Testis (tissue), 2 donors: ENCODE results near the gene SMURF1.

Experiments
- CTCF ChIP-seq, 3 experiments: fragments of 450-650 bp in 2 of 3; fragments of 200-600 bp in 1 of 3; sonication (generic) in 1 of 3; IDR thresholded peaks; one replicate each; pipeline ENCODE4 v1.5.1; 2016 to 2019; ENCODE audit warnings: antibody characterized with exemption in 3 of 3, mild to moderate bottlenecking in 2 of 3, moderate library complexity in 1 of 3
- POLR2A ChIP-seq: fragments of 450-650 bp; IDR thresholded peaks from one replicate; pipeline ENCODE4 v1.6.1; 2017; ENCODE audit warnings: antibody characterized with exemption, mild to moderate bottlenecking, moderate library complexity

- TF ChIP-seq POLR2A = no peak
- TF ChIP-seq CTCF (IDR thresholded peaks at IDR 0.05) = no peak
Observed at GRCh38 chr7:99061001-99061776, 82.7 kb downstream of the SMURF1 start.
